Ovary (tissue), 3 donors: ENCODE data around the gene TSPAN14.

Source experiments
- CTCF ChIP-seq, 3 donors: fragments of 450-650 bp in 2 of 3; fragments of 200-600 bp in 1 of 3; IDR thresholded peaks; one replicate each; pipeline versions ENCODE4 v1.5.1 to v1.8.0; 2016 to 2022; ENCODE audit warnings: antibody characterized with exemption in 3 of 3, mild to moderate bottlenecking in 1 of 3
- EP300 ChIP-seq: sonication (generic); formaldehyde crosslinking; IDR thresholded peaks from one replicate; pipeline ENCODE4 v1.6.1; 2017; ENCODE audit warnings: antibody characterized with exemption
- donor health status: DM: no; HTN: no; CAD: no.

GRCh38 chr10:80523773-80524172, 69.7 kb downstream of the TSPAN14 start:
- TF ChIP-seq EP300 (no peak), CTCF (IDR thresholded peaks at IDR 0.05) (no peak)
